A549 (cell line): Measurements from ENCODE around the gene PTOV1. TPM values are rescaled to one million over a fixed set of nuclear protein-coding genes. Genes with fewer than 3 reads are reported as not detected.
A peak's percentile ranks its signal among the peaks of the same experiment; 100 is the strongest.

ENCODE experiments used
- ATAC-seq, 2 experiments: fragments of 200-7000 bp in 1 of 2; fragments of >200 bp in 1 of 2; cut with Nextera tagmentation in 1 of 2; cut with Tn5 transposase in 1 of 2; 3 replicates each; pipeline versions ENCODE4 v1.8.0 to v1.9.1; 2018 to 2020; ENCODE audit warnings: mild to moderate bottlenecking in 1 of 2, moderate library complexity in 1 of 2
- CTCF ChIA-PET: fragments of 300-600 bp; sonication (Branson Sonifier 250); formaldehyde crosslinking; extraction: SDS; loops from one replicate; lab custom pipeline; 2021; ENCODE audit warnings: antibody characterized with exemption, inconsistent platforms; lab: Yijun Ruan, JAX
- POLR2A ChIA-PET: fragments of 350-600 bp; formaldehyde crosslinking; extraction: SDS; loops from one replicate; lab custom pipeline; 2021; ENCODE audit warnings: antibody characterized with exemption, inconsistent platforms; lab: Yijun Ruan, JAX
- DNase-seq, 2 experiments: peaks; one replicate each; pipeline versions ENCODE4 v3.0.0 to v3.0.0-alpha.2; 2011 to 2016; ENCODE audit warnings: low read depth in 1 of 2, low spot score in 1 of 2
- FAIRE-seq: peaks from 2 replicates; lab custom pipeline; 2011; peaks lifted over from hg19 to GRCh38; lab: Jason Lieb, UNC
- H3K27ac ChIP-seq, 2 experiments: fragments of >200 bp; sonication (Bioruptor Twin); formaldehyde crosslinking; 3 replicates each; pipeline ENCODE4 v1.5.1; 2016 to 2017
- H3K4me1 ChIP-seq: fragments of >200 bp; sonication (Bioruptor Twin); formaldehyde crosslinking; 3 replicates; pipeline ENCODE4 v1.6.1; 2016
- H3K4me2 ChIP-seq: fragments of >200 bp; sonication (Bioruptor Twin); formaldehyde crosslinking; 3 replicates; pipeline ENCODE4 v1.6.1; 2016
- H3K4me3 ChIP-seq: fragments of >200 bp; sonication (Bioruptor Twin); formaldehyde crosslinking; 3 replicates; pipeline ENCODE4 v1.5.1; 2016
- H3K9me3 ChIP-seq: fragments of >200 bp; sonication (Bioruptor Twin); formaldehyde crosslinking; 3 replicates; pipeline ENCODE4 v1.6.1; 2016
- ATOH8 ChIP-seq: fragments of 250-450 bp; sonication (Bioruptor Pico); IDR thresholded peaks from 2 replicates; pipeline ENCODE4 v1.5.0; 2020; ENCODE audit warnings: low read depth, mild to moderate bottlenecking, moderate library complexity
- CBX2 ChIP-seq: fragments of 200-600 bp; sonication (generic); IDR thresholded peaks from 2 replicates; pipeline ENCODE4 v1.6.1; 2016; ENCODE audit warnings: low read depth, mild to moderate bottlenecking, borderline replicate concordance
- CBX8 ChIP-seq: fragments of 200-600 bp; sonication (generic); IDR thresholded peaks from 2 replicates; pipeline ENCODE4 v1.6.1; 2016
- CEBPB ChIP-seq, 2 experiments: fragments of >200 bp in 1 of 2; sonication (Bioruptor Twin) in 1 of 2; formaldehyde crosslinking in 1 of 2; IDR thresholded peaks; 2 replicates each; pipeline ENCODE4 v1.6.1; 2012 to 2016
- EHMT2 ChIP-seq: fragments of 200-600 bp; sonication (generic); IDR thresholded peaks from 2 replicates; pipeline ENCODE4 v1.6.1; 2016; ENCODE audit warnings: antibody characterized with exemption, low read depth, mild to moderate bottlenecking, moderate library complexity
- FOXS1 ChIP-seq: fragments of 250-450 bp; sonication (Bioruptor Pico); IDR thresholded peaks from 2 replicates; pipeline ENCODE4 v1.5.0; 2020; ENCODE audit warnings: mild to moderate bottlenecking, moderate library complexity
- GATA3 ChIP-seq: IDR thresholded peaks from 2 replicates; pipeline ENCODE4 v1.6.1; 2012; ENCODE audit warnings: borderline replicate concordance
- HDAC2 ChIP-seq: fragments of 200-600 bp; sonication (generic); IDR thresholded peaks from 2 replicates; pipeline ENCODE4 v1.6.1; 2016
- HMGXB4 ChIP-seq: fragments of 250-450 bp; sonication (Bioruptor Pico); IDR thresholded peaks from 2 replicates; pipeline ENCODE4 v1.5.0; 2021; ENCODE audit warnings: mild to moderate bottlenecking, moderate library complexity, borderline replicate concordance
- HOXA7 ChIP-seq: fragments of 250-450 bp; sonication (Bioruptor Pico); IDR thresholded peaks from 2 replicates; pipeline ENCODE4 v1.5.0; 2020; ENCODE audit warnings: mild to moderate bottlenecking, moderate library complexity
- JUN ChIP-seq, 2 experiments: fragments of >200 bp; sonication (Bioruptor Twin); formaldehyde crosslinking; IDR thresholded peaks; 2 replicates in 1 of 2; 3 replicates in 1 of 2; pipeline ENCODE4 v1.6.1; 2016 to 2017
- KDM1A ChIP-seq: fragments of 200-600 bp; sonication (generic); IDR thresholded peaks from 2 replicates; pipeline ENCODE4 v1.6.1; 2016; ENCODE audit warnings: low read depth, mild to moderate bottlenecking
- MAZ ChIP-seq: fragments of 150-350 bp; IDR thresholded peaks from 2 replicates; pipeline ENCODE4 v1.6.1; 2014; ENCODE audit warnings: antibody characterized with exemption, low read depth, low read length, borderline replicate concordance
- NFE2L2 ChIP-seq: fragments of 150-350 bp; conservative IDR thresholded peaks from 2 replicates; pipeline ENCODE4 v1.6.1; 2014; ENCODE audit warnings: low read length
- NPAS2 ChIP-seq: fragments of 250-450 bp; sonication (Bioruptor Pico); IDR thresholded peaks from 2 replicates; pipeline ENCODE4 v1.8.0; 2022; ENCODE audit warnings: mild to moderate bottlenecking, moderate library complexity, borderline replicate concordance
- NR3C1 ChIP-seq: fragments of >200 bp; sonication (Bioruptor Twin); formaldehyde crosslinking; IDR thresholded peaks from 3 replicates; pipeline ENCODE4 v1.6.1; 2017
- POLR2AphosphoS2 ChIP-seq: conservative IDR thresholded peaks from 2 replicates; pipeline ENCODE4 v1.6.1; 2012; ENCODE audit warnings: low read length, improper control_type of control experiment, inconsistent platforms
- RAD21 ChIP-seq, 2 experiments: fragments of >200 bp in 1 of 2; sonication (Bioruptor Twin) in 1 of 2; formaldehyde crosslinking in 1 of 2; IDR thresholded peaks in 1 of 2; conservative IDR thresholded peaks in 1 of 2; 2 replicates in 1 of 2; 3 replicates in 1 of 2; pipeline ENCODE4 v1.6.1; 2012 to 2018; ENCODE audit warnings: inconsistent platforms in 1 of 2
- RFX5 ChIP-seq: fragments of 450-650 bp; IDR thresholded peaks from 2 replicates; pipeline ENCODE4 v1.7.1; 2014; ENCODE audit warnings: antibody characterized with exemption, mild to moderate bottlenecking, moderate library complexity
- TP53 ChIP-seq: fragments of 250-450 bp; sonication (Bioruptor Pico); IDR thresholded peaks from 2 replicates; pipeline ENCODE4 v1.5.0; 2021; ENCODE audit warnings: mild to moderate bottlenecking, moderate library complexity
- USF2 ChIP-seq: fragments of 450-650 bp; IDR thresholded peaks from 2 replicates; pipeline ENCODE4 v1.6.1; 2014; ENCODE audit warnings: antibody characterized with exemption
- ZFP36 ChIP-seq: fragments of 450-650 bp; IDR thresholded peaks from 2 replicates; pipeline ENCODE4 v1.6.1; 2014; ENCODE audit warnings: borderline replicate concordance; ENCODE audit not compliant: partially characterized antibody
- ZSCAN20 ChIP-seq: fragments of 250-450 bp; sonication (Bioruptor Pico); IDR thresholded peaks from 2 replicates; pipeline ENCODE4 v1.8.0; 2022; ENCODE audit warnings: mild to moderate bottlenecking, moderate library complexity
- WGBS: methylation state at CpG from one replicate; pipeline ENCODE4 v1.1.6; 2017; ENCODE audit errors: missing lambda C conversion rate; 5-methylcytosine and 5-hydroxymethylcytosine counted together
- polyA plus RNA-seq, 4 experiments: library from polyadenylated mRNA; depleted of rRNA in 3 of 4; stranded (reverse); fragments of >200 nt; fragmentation: RNase III in 1 of 4; extraction: RNeasy Plus Mini Kit Qiagen cat#74134 plus additional on column Dnase treatment in 1 of 4; gene quantifications; 2 replicates in 3 of 4; 3 replicates in 1 of 4; pipeline ENCODE4 v1.2.3, GENCODE V29; 2011 to 2017

Gene PTOV1
- polyA plus RNA-seq, 2 of the 4 experiments (the other 2 are of a cell fraction): 27.7 to 147 TPM

DNA sequence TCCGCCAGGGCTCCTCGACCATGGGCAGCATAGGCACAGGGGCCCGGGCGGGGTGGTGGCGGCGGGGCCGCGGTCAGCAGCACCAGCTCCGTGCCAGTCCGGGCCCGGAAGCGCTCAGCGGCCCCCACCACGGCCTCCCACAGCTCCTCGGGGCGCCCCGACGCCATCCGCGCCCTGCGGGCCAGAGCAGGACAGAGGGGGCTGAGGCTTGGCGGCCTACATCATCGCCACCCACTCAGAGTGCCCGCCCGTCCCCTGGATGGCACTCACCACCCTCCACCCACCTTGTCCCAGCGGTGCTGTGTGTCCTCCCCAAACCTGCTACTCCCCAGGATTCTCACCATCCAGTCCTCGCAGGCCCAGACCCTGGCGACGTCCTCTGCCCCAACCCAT is 22.2 kb downstream of the PTOV1 start:
- ChIA-PET POLR2A (no interaction called here), CTCF (no interaction called here)
- peaks cover 29% of the 10 kb centered on the region for H3K4me1 ChIP-seq
- FAIRE-seq (no peak), ATAC-seq (no peak), DNase-seq (no peak)
- TF ChIP-seq ATOH8 (CRISPR knock-in tag) (no peak), ZSCAN20 (CRISPR knock-in tag) (no peak)
- no peak overlapping the region for H3K4me2 ChIP-seq
- no peak overlapping the region for H3K27ac ChIP-seq
- no peaks in the 10 kb centered on the region for H3K9me3 ChIP-seq
- H3K4me3 ChIP-seq: no peak overlapping the region
- 95% methylated on average over 29 of the region's 29 CpGs for WGBS

GRCh38 chr19:49873834-49874233 is 22.9 kb downstream of the PTOV1 start:
- TF ChIP-seq ZSCAN20 (CRISPR knock-in tag): no peak
- no peak for TF ChIP-seq EHMT2
- TF ChIP-seq JUN (IDR thresholded peaks at IDR 0.05): no peak
- no peak for TF ChIP-seq MAZ
- TF ChIP-seq FOXS1 (CRISPR knock-in tag): no peak
- no peak for TF ChIP-seq CEBPB (IDR thresholded peaks at IDR 0.05)
- TF ChIP-seq NR3C1: no peak
- no peak for TF ChIP-seq NPAS2 (CRISPR knock-in tag)
- no peak for TF ChIP-seq HDAC2
- no peak for TF ChIP-seq USF2
- no peak for TF ChIP-seq CBX2
- no peak for TF ChIP-seq KDM1A
- TF ChIP-seq TP53: no peak
- no peak for TF ChIP-seq HOXA7 (CRISPR knock-in tag)
- no peak for TF ChIP-seq RFX5
- no peak for TF ChIP-seq GATA3
- no peak for TF ChIP-seq POLR2AphosphoS2
- TF ChIP-seq NFE2L2: no peak
- no peak for TF ChIP-seq RAD21 (conservative IDR thresholded peaks at IDR 0.05 in 1 of 2, IDR thresholded peaks at IDR 0.05 in 1 of 2)
- 84% methylated on average over 10 of the region's 10 CpGs for WGBS
- no peaks in the 10 kb centered on the region for H3K9me3 ChIP-seq
- H3K4me2 ChIP-seq: no peak overlapping the region
- H3K27ac ChIP-seq: no peak overlapping the region
- DNase-seq (no peak), FAIRE-seq (no peak), ATAC-seq (no peak)
- ChIA-PET POLR2A (no interaction called here), CTCF (interaction anchor here (0.8 to 1.8 kb wide), 2 partner anchors 8 to 16 kb away, joined by 3 to 5 read pairs; no protein-coding TSS in a partner anchor)
- H3K4me1 ChIP-seq: peaks cover 27% of the 10 kb centered on the region
- no peak overlapping the region for H3K4me3 ChIP-seq

DNA sequence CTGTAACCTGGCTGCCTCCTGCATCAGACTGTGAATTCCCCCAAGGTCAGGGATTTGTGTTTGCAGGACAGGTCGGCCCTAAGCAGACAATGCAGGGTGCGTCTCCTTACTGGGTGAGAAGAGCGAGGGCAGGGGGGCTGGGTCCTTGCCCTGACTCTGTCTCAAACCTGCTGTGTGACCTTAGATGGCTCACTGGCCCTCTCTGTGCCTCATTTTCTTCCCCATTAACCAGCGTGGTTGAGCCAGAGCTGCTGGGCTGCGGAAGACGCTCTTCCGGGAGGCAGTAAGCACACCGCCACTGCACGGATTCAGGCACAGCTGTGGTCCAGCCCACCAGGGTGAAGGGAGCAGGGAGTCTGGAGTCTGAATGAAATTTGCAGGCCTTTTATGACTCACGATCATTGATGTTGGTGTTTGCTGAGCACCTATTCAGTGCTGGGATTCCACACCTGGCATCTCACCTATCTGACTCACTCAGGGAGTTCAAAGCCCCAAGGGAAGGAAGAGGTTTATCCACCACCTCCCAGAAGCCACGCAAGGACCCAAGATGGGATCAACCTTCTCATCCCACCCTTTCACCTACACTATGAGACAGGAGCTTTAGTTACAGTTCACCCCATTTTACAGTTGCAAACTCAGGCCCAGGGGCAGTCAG is 23.7 kb downstream of the PTOV1 start:
- ATAC-seq (no peak), FAIRE-seq (no peak), DNase-seq (no peak)
- ChIA-PET POLR2A (no interaction called here), CTCF (interaction anchor here (0.8 to 1.8 kb wide), 2 partner anchors 9 to 15 kb away, joined by 3 to 5 read pairs; no protein-coding TSS in a partner anchor)
- Histone ChIP-seq H3K4me3 (peak overlapping the region; percentile 95; the same call in 1 of the 3 replicates), H3K4me1 (peaks cover 31% of the 10 kb centered on the region), H3K27ac (peak overlapping the region in 1 of 2 experiments; percentile 98; a peak in 2 of 6 replicates), H3K4me2 (peak overlapping the region; percentile 90), H3K9me3 (no peaks in the 10 kb centered on the region)
- TF ChIP-seq TP53: 0 out of 2 replicates have a peak, but pooled peaks have one; percentile 31
- no peak for TF ChIP-seq HMGXB4 (CRISPR knock-in tag)
- TF ChIP-seq CBX8: no peak
- TF ChIP-seq ZFP36: peak; percentile 60
- 92% methylated on average over 11 of the region's 11 CpGs for WGBS
